ENCODE data around the gene NINJ2.
A peak's percentile ranks its signal among the peaks of the same experiment; 100 is the strongest.

The NINJ2 gene

GRCh38 chr12:549476-550082 lies 113.7 kb downstream of the NINJ2 start:
- TF ChIP-seq, protein P1, sequence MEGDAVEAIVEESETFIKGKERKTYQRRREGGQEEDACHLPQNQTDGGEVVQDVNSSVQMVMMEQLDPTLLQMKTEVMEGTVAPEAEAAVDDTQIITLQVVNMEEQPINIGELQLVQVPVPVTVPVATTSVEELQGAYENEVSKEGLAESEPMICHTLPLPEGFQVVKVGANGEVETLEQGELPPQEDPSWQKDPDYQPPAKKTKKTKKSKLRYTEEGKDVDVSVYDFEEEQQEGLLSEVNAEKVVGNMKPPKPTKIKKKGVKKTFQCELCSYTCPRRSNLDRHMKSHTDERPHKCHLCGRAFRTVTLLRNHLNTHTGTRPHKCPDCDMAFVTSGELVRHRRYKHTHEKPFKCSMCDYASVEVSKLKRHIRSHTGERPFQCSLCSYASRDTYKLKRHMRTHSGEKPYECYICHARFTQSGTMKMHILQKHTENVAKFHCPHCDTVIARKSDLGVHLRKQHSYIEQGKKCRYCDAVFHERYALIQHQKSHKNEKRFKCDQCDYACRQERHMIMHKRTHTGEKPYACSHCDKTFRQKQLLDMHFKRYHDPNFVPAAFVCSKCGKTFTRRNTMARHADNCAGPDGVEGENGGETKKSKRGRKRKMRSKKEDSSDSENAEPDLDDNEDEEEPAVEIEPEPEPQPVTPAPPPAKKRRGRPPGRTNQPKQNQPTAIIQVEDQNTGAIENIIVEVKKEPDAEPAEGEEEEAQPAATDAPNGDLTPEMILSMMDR (IDR thresholded peaks at IDR 0.05; ENCODE audit: borderline replicate concordance, control extremely low read depth, extremely low read depth, insufficient read depth, missing control alignments): no peak
- no peak for DNase-seq (ENCODE audit: low spot score)
- in situ Hi-C loops (cut with MboI; ENCODE audit: low sequenced_read_pairs, unreplicated experiment): loop anchor here (25.0 kb wide), 1 partner anchor 1038 kb away; the partner anchor contains the start of gene FBXL14

GRCh38 chr12:547883-548470 lies 115.3 kb downstream of the NINJ2 start:
- in situ Hi-C loops (cut with MboI; ENCODE audit: low sequenced_read_pairs, unreplicated experiment): no loop called here
- TF ChIP-seq, protein P1 (IDR thresholded peaks at IDR 0.05; ENCODE audit: borderline replicate concordance, control extremely low read depth, extremely low read depth, insufficient read depth, missing control alignments): no peak
- no peak for DNase-seq (ENCODE audit: low spot score)

GRCh38 chr12:546920-547845 lies 116.1 kb downstream of the NINJ2 start:
- in situ Hi-C loops (cut with MboI; ENCODE audit: low sequenced_read_pairs, unreplicated experiment): no loop called here
- TF ChIP-seq, protein P1 (IDR thresholded peaks at IDR 0.05; ENCODE audit: borderline replicate concordance, control extremely low read depth, extremely low read depth, insufficient read depth, missing control alignments): peak; percentile 99
- peak; percentile 93 for DNase-seq (ENCODE audit: low spot score)

DNA sequence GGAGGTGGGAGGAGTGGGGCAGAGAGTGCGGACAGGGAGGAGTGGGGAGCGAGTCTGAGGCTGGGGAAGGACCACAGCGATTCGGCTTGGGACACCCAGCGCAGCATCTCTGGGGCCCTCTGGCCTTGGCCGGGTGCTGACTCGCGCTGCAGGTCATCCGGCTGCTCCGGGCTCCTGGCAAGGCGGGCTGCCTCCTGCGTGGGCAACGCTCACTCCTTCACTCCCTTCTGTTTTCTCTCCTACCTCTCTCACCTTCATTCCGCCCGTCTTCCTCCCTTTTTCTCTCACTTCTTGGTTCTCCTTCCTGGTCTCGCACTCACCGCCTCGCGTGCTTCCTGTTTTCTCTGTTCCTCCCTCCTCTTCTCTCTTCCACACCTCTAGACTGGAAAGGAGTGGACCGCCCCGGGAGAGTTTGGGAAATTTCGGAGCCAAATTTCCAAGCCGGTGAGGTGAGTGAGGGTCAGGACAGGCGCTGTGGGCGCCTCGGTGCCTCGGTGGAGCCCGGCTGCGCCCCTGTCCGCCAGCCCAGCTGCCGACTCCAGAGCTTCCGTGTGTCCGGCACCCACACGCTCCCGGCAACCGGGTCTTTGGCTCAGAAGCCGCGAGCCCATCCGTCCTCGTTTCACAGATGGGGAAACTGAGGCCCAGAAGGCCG lies 116.9 kb downstream of the NINJ2 start:
- in situ Hi-C loops (cut with MboI; ENCODE audit: low sequenced_read_pairs, unreplicated experiment): no loop called here
- no peak for DNase-seq (ENCODE audit: low spot score)

DNA sequence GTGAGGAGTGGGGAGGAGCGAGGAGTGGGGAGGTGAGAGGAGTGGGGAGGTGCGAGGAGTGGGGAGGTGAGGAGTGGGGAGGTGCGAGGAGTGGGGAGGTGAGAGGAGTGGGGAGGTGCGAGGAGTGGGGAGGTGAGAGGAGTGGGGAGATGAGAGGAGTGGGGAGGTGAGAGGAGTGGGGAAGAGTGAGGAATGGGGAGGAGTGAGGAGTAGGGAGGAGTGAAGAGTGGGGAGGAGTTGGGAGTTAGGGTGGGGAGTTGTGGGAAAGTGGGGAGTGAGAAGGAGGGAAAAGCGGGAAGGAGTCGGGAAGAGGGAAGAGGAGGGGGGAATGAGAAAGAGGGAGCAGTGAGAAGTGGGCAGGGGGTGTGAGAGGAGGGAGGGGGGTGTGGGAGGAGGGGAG lies 117.4 kb downstream of the NINJ2 start:
- in situ Hi-C loops (cut with MboI; ENCODE audit: low sequenced_read_pairs, unreplicated experiment): no loop called here
- no peak for DNase-seq (ENCODE audit: low spot score)
- TF ChIP-seq, protein P1 (IDR thresholded peaks at IDR 0.05; ENCODE audit: borderline replicate concordance, control extremely low read depth, extremely low read depth, insufficient read depth, missing control alignments): no peak

More for the DNA sequence above, 116.9 kb downstream of the NINJ2 start:
- TF ChIP-seq, protein P1 (IDR thresholded peaks at IDR 0.05; ENCODE audit: borderline replicate concordance, control extremely low read depth, extremely low read depth, insufficient read depth, missing control alignments): no peak
